ENCODE data around the gene SUMF1.

Gene SUMF1

GRCh38 chr3:4396542-4396941, 70.5 kb downstream of the SUMF1 start:
- H3K4me1 ChIP-seq (ENCODE audit: control insufficient read depth in 1 of 2, insufficient read depth in 2 of 2, low read length in 2 of 2), result no peaks in the 10 kb centered on the region
- no peaks in the 10 kb centered on the region for H3K27me3 ChIP-seq (ENCODE audit: low read depth, low read length)
- H3K9me3 ChIP-seq (ENCODE audit: control insufficient read depth in 1 of 2, low read length in 2 of 2), result no peaks in the 10 kb centered on the region
- peaks cover 0 to 8% of the 10 kb centered on the region in 2 donors for H3K36me3 ChIP-seq (ENCODE audit: control insufficient read depth in 1 of 2, insufficient read depth in 2 of 2, low read length in 2 of 2)
- no peak overlapping the region for H3K4me3 ChIP-seq (ENCODE audit: low read depth in 1 of 2, low read length in 2 of 2)
- no peak overlapping the region for H3K27ac ChIP-seq (ENCODE audit: low read length)

GRCh38 chr3:4396006-4396405, 71.1 kb downstream of the SUMF1 start:
- Histone ChIP-seq H3K4me3 (ENCODE audit: low read depth in 1 of 2, low read length in 2 of 2) (no peak overlapping the region), H3K4me1 (ENCODE audit: control insufficient read depth in 1 of 2, insufficient read depth in 2 of 2, low read length in 2 of 2) (no peaks in the 10 kb centered on the region), H3K27ac (ENCODE audit: low read length) (no peak overlapping the region), H3K36me3 (ENCODE audit: control insufficient read depth in 1 of 2, insufficient read depth in 2 of 2, low read length in 2 of 2) (peaks cover 0 to 6% of the 10 kb centered on the region in 2 donors), H3K27me3 (ENCODE audit: low read depth, low read length) (no peaks in the 10 kb centered on the region), H3K9me3 (ENCODE audit: control insufficient read depth in 1 of 2, low read length in 2 of 2) (no peaks in the 10 kb centered on the region)

- Histone ChIP-seq H3K4me3 (ENCODE audit: low read depth in 1 of 2, low read length in 2 of 2) (no peak overlapping the region), H3K27ac (ENCODE audit: low read length) (no peak overlapping the region), H3K4me1 (ENCODE audit: control insufficient read depth in 1 of 2, insufficient read depth in 2 of 2, low read length in 2 of 2) (no peaks in the 10 kb centered on the region), H3K36me3 (ENCODE audit: control insufficient read depth in 1 of 2, insufficient read depth in 2 of 2, low read length in 2 of 2) (peaks cover 0 to 6% of the 10 kb centered on the region in 2 donors), H3K9me3 (ENCODE audit: control insufficient read depth in 1 of 2, low read length in 2 of 2) (no peaks in the 10 kb centered on the region), H3K27me3 (ENCODE audit: low read depth, low read length) (no peaks in the 10 kb centered on the region)
Observed at GRCh38 chr3:4395448-4395847, 71.6 kb downstream of the SUMF1 start.

- Histone ChIP-seq H3K9me3 (ENCODE audit: control insufficient read depth in 1 of 2, low read length in 2 of 2) (no peaks in the 10 kb centered on the region), H3K4me3 (ENCODE audit: low read depth in 1 of 2, low read length in 2 of 2) (no peak overlapping the region), H3K27me3 (ENCODE audit: low read depth, low read length) (no peaks in the 10 kb centered on the region), H3K4me1 (ENCODE audit: control insufficient read depth in 1 of 2, insufficient read depth in 2 of 2, low read length in 2 of 2) (no peaks in the 10 kb centered on the region), H3K36me3 (ENCODE audit: control insufficient read depth in 1 of 2, insufficient read depth in 2 of 2, low read length in 2 of 2) (peaks cover 0 to 6% of the 10 kb centered on the region in 2 donors), H3K27ac (ENCODE audit: low read length) (no peak overlapping the region)
Observed at GRCh38 chr3:4394567-4394966, 72.5 kb downstream of the SUMF1 start.

- no peaks in the 10 kb centered on the region for H3K27me3 ChIP-seq (ENCODE audit: low read depth, low read length)
- H3K27ac ChIP-seq (ENCODE audit: low read length), result no peak overlapping the region
- no peak overlapping the region for H3K4me3 ChIP-seq (ENCODE audit: low read depth in 1 of 2, low read length in 2 of 2)
- peaks cover 0 to 6% of the 10 kb centered on the region in 2 donors for H3K36me3 ChIP-seq (ENCODE audit: control insufficient read depth in 1 of 2, insufficient read depth in 2 of 2, low read length in 2 of 2)
- no peaks in the 10 kb centered on the region for H3K9me3 ChIP-seq (ENCODE audit: control insufficient read depth in 1 of 2, low read length in 2 of 2)
- no peaks in the 10 kb centered on the region for H3K4me1 ChIP-seq (ENCODE audit: control insufficient read depth in 1 of 2, insufficient read depth in 2 of 2, low read length in 2 of 2)
Observed at GRCh38 chr3:4394048-4394447, 73.0 kb downstream of the SUMF1 start.

GRCh38 chr3:4392992-4393391, 74.1 kb downstream of the SUMF1 start:
- no peak overlapping the region for H3K27ac ChIP-seq (ENCODE audit: low read length)

GRCh38 chr3:4387210-4388204, 79.6 kb downstream of the SUMF1 start:
- Histone ChIP-seq H3K27ac (ENCODE audit: low read length) (no peak overlapping the region), H3K4me1 (ENCODE audit: control insufficient read depth in 1 of 2, insufficient read depth in 2 of 2, low read length in 2 of 2) (peaks cover 0 to 4% of the 10 kb centered on the region in 2 donors), H3K9me3 (ENCODE audit: control insufficient read depth in 1 of 2, low read length in 2 of 2) (no peaks in the 10 kb centered on the region), H3K36me3 (ENCODE audit: control insufficient read depth in 1 of 2, insufficient read depth in 2 of 2, low read length in 2 of 2) (no peaks in the 10 kb centered on the region), H3K4me3 (ENCODE audit: low read depth in 1 of 2, low read length in 2 of 2) (no peak overlapping the region), H3K27me3 (ENCODE audit: low read depth, low read length) (no peaks in the 10 kb centered on the region)

More at GRCh38 chr3:4392992-4393391, 74.1 kb downstream of the SUMF1 start:
- Histone ChIP-seq H3K27me3 (ENCODE audit: low read depth, low read length) (no peaks in the 10 kb centered on the region), H3K4me3 (ENCODE audit: low read depth in 1 of 2, low read length in 2 of 2) (no peak overlapping the region), H3K36me3 (ENCODE audit: control insufficient read depth in 1 of 2, insufficient read depth in 2 of 2, low read length in 2 of 2) (peaks cover 0 to 6% of the 10 kb centered on the region in 2 donors), H3K4me1 (ENCODE audit: control insufficient read depth in 1 of 2, insufficient read depth in 2 of 2, low read length in 2 of 2) (no peaks in the 10 kb centered on the region), H3K9me3 (ENCODE audit: control insufficient read depth in 1 of 2, low read length in 2 of 2) (no peaks in the 10 kb centered on the region)

- Histone ChIP-seq H3K27ac (ENCODE audit: low read length) (no peak overlapping the region), H3K9me3 (ENCODE audit: control insufficient read depth in 1 of 2, low read length in 2 of 2) (no peaks in the 10 kb centered on the region), H3K4me3 (ENCODE audit: low read depth in 1 of 2, low read length in 2 of 2) (no peak overlapping the region), H3K27me3 (ENCODE audit: low read depth, low read length) (no peaks in the 10 kb centered on the region), H3K4me1 (ENCODE audit: control insufficient read depth in 1 of 2, insufficient read depth in 2 of 2, low read length in 2 of 2) (peaks cover 0 to 4% of the 10 kb centered on the region in 2 donors), H3K36me3 (ENCODE audit: control insufficient read depth in 1 of 2, insufficient read depth in 2 of 2, low read length in 2 of 2) (no peaks in the 10 kb centered on the region)
Observed at GRCh38 chr3:4385201-4385600, 81.9 kb downstream of the SUMF1 start.

GRCh38 chr3:4380013-4380412, 87.1 kb downstream of the SUMF1 start:
- Histone ChIP-seq H3K36me3 (ENCODE audit: control insufficient read depth in 1 of 2, insufficient read depth in 2 of 2, low read length in 2 of 2) (peaks cover 5 to 8% of the 10 kb centered on the region in 2 donors), H3K4me3 (ENCODE audit: low read depth in 1 of 2, low read length in 2 of 2) (no peak overlapping the region), H3K9me3 (ENCODE audit: control insufficient read depth in 1 of 2, low read length in 2 of 2) (no peaks in the 10 kb centered on the region), H3K4me1 (ENCODE audit: control insufficient read depth in 1 of 2, insufficient read depth in 2 of 2, low read length in 2 of 2) (peaks cover 0 to 4% of the 10 kb centered on the region in 2 donors), H3K27ac (ENCODE audit: low read length) (no peak overlapping the region), H3K27me3 (ENCODE audit: low read depth, low read length) (no peaks in the 10 kb centered on the region)

- Histone ChIP-seq H3K4me3 (ENCODE audit: low read depth in 1 of 2, low read length in 2 of 2) (no peak overlapping the region), H3K27me3 (ENCODE audit: low read depth, low read length) (no peaks in the 10 kb centered on the region), H3K27ac (ENCODE audit: low read length) (no peak overlapping the region), H3K36me3 (ENCODE audit: control insufficient read depth in 1 of 2, insufficient read depth in 2 of 2, low read length in 2 of 2) (peaks cover 5 to 22% of the 10 kb centered on the region in 2 donors), H3K4me1 (ENCODE audit: control insufficient read depth in 1 of 2, insufficient read depth in 2 of 2, low read length in 2 of 2) (no peaks in the 10 kb centered on the region), H3K9me3 (ENCODE audit: control insufficient read depth in 1 of 2, low read length in 2 of 2) (peaks cover 8 to 10% of the 10 kb centered on the region in 2 donors)
Observed at GRCh38 chr3:4376499-4376898, 90.6 kb downstream of the SUMF1 start.

GRCh38 chr3:4375911-4376310, 91.2 kb downstream of the SUMF1 start:
- Histone ChIP-seq H3K27ac (ENCODE audit: low read length) (no peak overlapping the region), H3K9me3 (ENCODE audit: control insufficient read depth in 1 of 2, low read length in 2 of 2) (peaks cover 8 to 10% of the 10 kb centered on the region in 2 donors), H3K4me1 (ENCODE audit: control insufficient read depth in 1 of 2, insufficient read depth in 2 of 2, low read length in 2 of 2) (no peaks in the 10 kb centered on the region), H3K36me3 (ENCODE audit: control insufficient read depth in 1 of 2, insufficient read depth in 2 of 2, low read length in 2 of 2) (peaks cover 5 to 22% of the 10 kb centered on the region in 2 donors), H3K4me3 (ENCODE audit: low read depth in 1 of 2, low read length in 2 of 2) (no peak overlapping the region), H3K27me3 (ENCODE audit: low read depth, low read length) (no peaks in the 10 kb centered on the region)

Data from muscle layer of duodenum (tissue), 2 donors.